SK-N-SH treated with all-trans-retinoic acid at 6 μM for 48 hours (cell line): ENCODE results near the gene FOXJ3.

ENCODE experiments used
- ATAC-seq: fragments of 200-7000 bp; cut with Tn5 transposase; 3 replicates; pipeline ENCODE4 v1.9.1; 2020; ENCODE audit warnings: mild to moderate bottlenecking, moderate library complexity
- ARNTL ChIP-seq: fragments of 450-650 bp; formaldehyde crosslinking; IDR thresholded peaks from 2 replicates; pipeline ENCODE4 v1.5.0; 2020; ENCODE audit warnings: low read depth, mild to moderate bottlenecking, moderate library complexity, borderline replicate concordance
- CSDC2 ChIP-seq: fragments of 250-450 bp; sonication (Bioruptor Pico); IDR thresholded peaks from 2 replicates; pipeline ENCODE4 v1.5.0; 2020; ENCODE audit warnings: mild to moderate bottlenecking, moderate library complexity
- ESRRG ChIP-seq: fragments of 250-450 bp; sonication (Bioruptor Pico); IDR thresholded peaks from 2 replicates; pipeline ENCODE4 v1.6.1; 2021; ENCODE audit warnings: mild to moderate bottlenecking
- GLIS3 ChIP-seq: fragments of 250-450 bp; sonication (Bioruptor Pico); IDR thresholded peaks from 2 replicates; pipeline ENCODE4 v1.5.0; 2020; ENCODE audit warnings: mild to moderate bottlenecking, moderate library complexity
- ISL1 ChIP-seq: fragments of 250-450 bp; sonication (Bioruptor Pico); IDR thresholded peaks from 2 replicates; pipeline ENCODE4 v2.1.2; 2022; ENCODE audit warnings: mild to moderate bottlenecking, moderate library complexity
- OSR1 ChIP-seq: fragments of 250-450 bp; sonication (Bioruptor Pico); IDR thresholded peaks from 2 replicates; pipeline ENCODE4 v1.8.0; 2022; ENCODE audit warnings: moderate library complexity, mild to moderate bottlenecking, inconsistent platforms
- PPARA ChIP-seq: fragments of 250-450 bp; sonication (Bioruptor Pico); IDR thresholded peaks from 2 replicates; pipeline ENCODE4 v1.5.0; 2020; ENCODE audit warnings: mild to moderate bottlenecking, borderline replicate concordance
- TCF4 ChIP-seq: fragments of 250-450 bp; sonication (Bioruptor Pico); IDR thresholded peaks from 2 replicates; pipeline ENCODE4 v1.8.0; 2021; ENCODE audit warnings: mild to moderate bottlenecking, moderate library complexity, borderline replicate concordance
- TOX ChIP-seq: fragments of 250-450 bp; sonication (Bioruptor Pico); IDR thresholded peaks from 2 replicates; pipeline ENCODE4 v1.8.0; 2021; ENCODE audit warnings: mild to moderate bottlenecking, moderate library complexity, borderline replicate concordance
- ZFP3 ChIP-seq: fragments of 250-450 bp; sonication (Bioruptor Pico); IDR thresholded peaks from 2 replicates; pipeline ENCODE4 v1.5.0; 2020; ENCODE audit warnings: mild to moderate bottlenecking, moderate library complexity
- ZNF565 ChIP-seq: fragments of 450-650 bp; formaldehyde crosslinking; conservative IDR thresholded peaks from 2 replicates; pipeline ENCODE4 v1.5.0; 2020; ENCODE audit warnings: low read depth, mild to moderate bottlenecking, moderate library complexity
- ZNF8 ChIP-seq: fragments of 450-650 bp; formaldehyde crosslinking; IDR thresholded peaks from 2 replicates; pipeline ENCODE4 v1.5.0; 2020; ENCODE audit warnings: mild to moderate bottlenecking, moderate library complexity
- TF ChIP-seq, protein P1 (sequence below): fragments of 250-450 bp; sonication (Bioruptor Pico); IDR thresholded peaks from 2 replicates; pipeline ENCODE4 v1.8.0; 2020; ENCODE audit warnings: mild to moderate bottlenecking, moderate library complexity, borderline replicate concordance
- TF ChIP-seq, protein P2 (sequence below): fragments of 250-450 bp; sonication (Bioruptor Pico); IDR thresholded peaks from 2 replicates; pipeline ENCODE4 v1.5.1; 2020; ENCODE audit warnings: low read depth, mild to moderate bottlenecking, moderate library complexity
- TF ChIP-seq, protein P3 (sequence below): fragments of 250-450 bp; sonication (Bioruptor Pico); IDR thresholded peaks from 2 replicates; pipeline ENCODE4 v1.8.0; 2021; ENCODE audit warnings: low read depth, mild to moderate bottlenecking, moderate library complexity, borderline replicate concordance
- TF ChIP-seq, protein P4 (sequence below): fragments of 250-450 bp; sonication (Bioruptor Pico); IDR thresholded peaks from 2 replicates; pipeline ENCODE4 v1.5.0; 2020; ENCODE audit warnings: mild to moderate bottlenecking, moderate library complexity
- TF ChIP-seq, protein P5 (sequence below): fragments of 250-450 bp; sonication (Bioruptor Pico); IDR thresholded peaks from 2 replicates; pipeline ENCODE4 v1.5.1; 2021; ENCODE audit warnings: mild to moderate bottlenecking, moderate library complexity

FOXJ3 gene

DNA sequence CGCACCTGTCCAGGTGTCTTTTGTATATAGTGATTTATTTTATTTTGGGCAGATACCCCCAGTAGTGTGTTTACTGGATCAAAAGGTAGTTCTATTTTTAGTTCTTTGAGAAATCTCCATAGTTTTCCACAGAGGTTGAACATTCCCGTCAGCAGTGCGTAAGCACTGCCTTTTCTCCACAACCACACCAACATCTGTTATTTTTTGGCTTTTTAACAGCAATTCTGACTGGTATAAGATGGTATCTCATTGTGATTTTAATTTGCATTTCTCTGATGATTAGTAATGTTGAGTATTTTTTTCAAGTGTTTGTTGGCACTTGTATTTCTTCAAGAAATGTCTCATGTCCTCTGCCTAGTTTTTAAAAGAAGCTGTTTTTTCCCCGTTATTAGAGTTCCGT is 39.2 kb downstream of the FOXJ3 start:
- no peak for ATAC-seq

DNA sequence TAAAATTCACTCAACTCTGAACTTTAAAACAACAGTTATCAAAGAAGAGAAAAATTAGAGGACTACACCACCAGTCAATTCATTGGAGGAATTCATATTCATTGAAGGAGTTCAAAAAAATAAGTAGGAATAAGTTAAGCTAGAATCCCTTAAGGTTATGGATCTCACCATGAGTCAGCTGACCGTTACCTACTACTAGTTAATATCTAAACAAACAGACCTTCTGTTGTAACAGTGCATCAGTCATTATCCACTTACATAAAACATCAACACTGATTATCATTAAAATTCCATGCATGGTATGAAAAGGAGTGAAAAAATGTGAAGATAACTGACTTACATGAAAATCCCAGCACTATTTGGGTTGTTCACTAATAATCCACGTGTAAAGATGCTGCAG is 44.9 kb downstream of the FOXJ3 start:
- no peak for TF ChIP-seq TCF4 (CRISPR knock-in tag)
- no peak for TF ChIP-seq OSR1
- no peak for TF ChIP-seq ZFP3 (CRISPR knock-in tag)
- no peak for TF ChIP-seq CSDC2
- TF ChIP-seq, protein P1, sequence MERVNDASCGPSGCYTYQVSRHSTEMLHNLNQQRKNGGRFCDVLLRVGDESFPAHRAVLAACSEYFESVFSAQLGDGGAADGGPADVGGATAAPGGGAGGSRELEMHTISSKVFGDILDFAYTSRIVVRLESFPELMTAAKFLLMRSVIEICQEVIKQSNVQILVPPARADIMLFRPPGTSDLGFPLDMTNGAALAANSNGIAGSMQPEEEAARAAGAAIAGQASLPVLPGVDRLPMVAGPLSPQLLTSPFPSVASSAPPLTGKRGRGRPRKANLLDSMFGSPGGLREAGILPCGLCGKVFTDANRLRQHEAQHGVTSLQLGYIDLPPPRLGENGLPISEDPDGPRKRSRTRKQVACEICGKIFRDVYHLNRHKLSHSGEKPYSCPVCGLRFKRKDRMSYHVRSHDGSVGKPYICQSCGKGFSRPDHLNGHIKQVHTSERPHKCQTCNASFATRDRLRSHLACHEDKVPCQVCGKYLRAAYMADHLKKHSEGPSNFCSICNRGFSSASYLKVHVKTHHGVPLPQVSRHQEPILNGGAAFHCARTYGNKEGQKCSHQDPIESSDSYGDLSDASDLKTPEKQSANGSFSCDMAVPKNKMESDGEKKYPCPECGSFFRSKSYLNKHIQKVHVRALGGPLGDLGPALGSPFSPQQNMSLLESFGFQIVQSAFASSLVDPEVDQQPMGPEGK (CRISPR knock-in tag) = no peak
- no peak for TF ChIP-seq ISL1 (CRISPR knock-in tag)
- TF ChIP-seq ESRRG (CRISPR knock-in tag) = no peak
- TF ChIP-seq, protein P2, sequence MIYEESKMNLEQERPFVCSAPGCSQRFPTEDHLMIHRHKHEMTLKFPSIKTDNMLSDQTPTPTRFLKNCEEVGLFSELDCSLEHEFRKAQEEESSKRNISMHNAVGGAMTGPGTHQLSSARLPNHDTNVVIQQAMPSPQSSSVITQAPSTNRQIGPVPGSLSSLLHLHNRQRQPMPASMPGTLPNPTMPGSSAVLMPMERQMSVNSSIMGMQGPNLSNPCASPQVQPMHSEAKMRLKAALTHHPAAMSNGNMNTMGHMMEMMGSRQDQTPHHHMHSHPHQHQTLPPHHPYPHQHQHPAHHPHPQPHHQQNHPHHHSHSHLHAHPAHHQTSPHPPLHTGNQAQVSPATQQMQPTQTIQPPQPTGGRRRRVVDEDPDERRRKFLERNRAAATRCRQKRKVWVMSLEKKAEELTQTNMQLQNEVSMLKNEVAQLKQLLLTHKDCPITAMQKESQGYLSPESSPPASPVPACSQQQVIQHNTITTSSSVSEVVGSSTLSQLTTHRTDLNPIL (CRISPR knock-in tag) = no peak
- TF ChIP-seq, protein P3, sequence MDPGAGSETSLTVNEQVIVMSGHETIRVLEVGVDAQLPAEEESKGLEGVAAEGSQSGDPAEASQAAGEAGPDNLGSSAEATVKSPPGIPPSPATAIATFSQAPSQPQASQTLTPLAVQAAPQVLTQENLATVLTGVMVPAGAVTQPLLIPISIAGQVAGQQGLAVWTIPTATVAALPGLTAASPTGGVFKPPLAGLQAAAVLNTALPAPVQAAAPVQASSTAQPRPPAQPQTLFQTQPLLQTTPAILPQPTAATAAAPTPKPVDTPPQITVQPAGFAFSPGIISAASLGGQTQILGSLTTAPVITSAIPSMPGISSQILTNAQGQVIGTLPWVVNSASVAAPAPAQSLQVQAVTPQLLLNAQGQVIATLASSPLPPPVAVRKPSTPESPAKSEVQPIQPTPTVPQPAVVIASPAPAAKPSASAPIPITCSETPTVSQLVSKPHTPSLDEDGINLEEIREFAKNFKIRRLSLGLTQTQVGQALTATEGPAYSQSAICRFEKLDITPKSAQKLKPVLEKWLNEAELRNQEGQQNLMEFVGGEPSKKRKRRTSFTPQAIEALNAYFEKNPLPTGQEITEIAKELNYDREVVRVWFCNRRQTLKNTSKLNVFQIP (CRISPR knock-in tag) = no peak
- TF ChIP-seq GLIS3 = no peak
- TF ChIP-seq, protein P4, sequence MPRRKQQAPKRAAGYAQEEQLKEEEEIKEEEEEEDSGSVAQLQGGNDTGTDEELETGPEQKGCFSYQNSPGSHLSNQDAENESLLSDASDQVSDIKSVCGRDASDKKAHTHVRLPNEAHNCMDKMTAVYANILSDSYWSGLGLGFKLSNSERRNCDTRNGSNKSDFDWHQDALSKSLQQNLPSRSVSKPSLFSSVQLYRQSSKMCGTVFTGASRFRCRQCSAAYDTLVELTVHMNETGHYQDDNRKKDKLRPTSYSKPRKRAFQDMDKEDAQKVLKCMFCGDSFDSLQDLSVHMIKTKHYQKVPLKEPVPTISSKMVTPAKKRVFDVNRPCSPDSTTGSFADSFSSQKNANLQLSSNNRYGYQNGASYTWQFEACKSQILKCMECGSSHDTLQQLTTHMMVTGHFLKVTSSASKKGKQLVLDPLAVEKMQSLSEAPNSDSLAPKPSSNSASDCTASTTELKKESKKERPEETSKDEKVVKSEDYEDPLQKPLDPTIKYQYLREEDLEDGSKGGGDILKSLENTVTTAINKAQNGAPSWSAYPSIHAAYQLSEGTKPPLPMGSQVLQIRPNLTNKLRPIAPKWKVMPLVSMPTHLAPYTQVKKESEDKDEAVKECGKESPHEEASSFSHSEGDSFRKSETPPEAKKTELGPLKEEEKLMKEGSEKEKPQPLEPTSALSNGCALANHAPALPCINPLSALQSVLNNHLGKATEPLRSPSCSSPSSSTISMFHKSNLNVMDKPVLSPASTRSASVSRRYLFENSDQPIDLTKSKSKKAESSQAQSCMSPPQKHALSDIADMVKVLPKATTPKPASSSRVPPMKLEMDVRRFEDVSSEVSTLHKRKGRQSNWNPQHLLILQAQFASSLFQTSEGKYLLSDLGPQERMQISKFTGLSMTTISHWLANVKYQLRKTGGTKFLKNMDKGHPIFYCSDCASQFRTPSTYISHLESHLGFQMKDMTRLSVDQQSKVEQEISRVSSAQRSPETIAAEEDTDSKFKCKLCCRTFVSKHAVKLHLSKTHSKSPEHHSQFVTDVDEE (CRISPR knock-in tag) = no peak
- TF ChIP-seq PPARA = no peak
- ATAC-seq = no peak

More for the DNA sequence above, 39.2 kb downstream of the FOXJ3 start:
- TF ChIP-seq OSR1 (no peak), ZNF8 (no peak), TOX (CRISPR knock-in tag) (no peak), ISL1 (CRISPR knock-in tag) (no peak), ARNTL (CRISPR knock-in tag) (no peak), ZNF565 (CRISPR knock-in tag) (no peak)
- TF ChIP-seq, protein P1 (CRISPR knock-in tag) = no peak
- TF ChIP-seq, protein P2 (CRISPR knock-in tag) = no peak
- TF ChIP-seq, protein P5, sequence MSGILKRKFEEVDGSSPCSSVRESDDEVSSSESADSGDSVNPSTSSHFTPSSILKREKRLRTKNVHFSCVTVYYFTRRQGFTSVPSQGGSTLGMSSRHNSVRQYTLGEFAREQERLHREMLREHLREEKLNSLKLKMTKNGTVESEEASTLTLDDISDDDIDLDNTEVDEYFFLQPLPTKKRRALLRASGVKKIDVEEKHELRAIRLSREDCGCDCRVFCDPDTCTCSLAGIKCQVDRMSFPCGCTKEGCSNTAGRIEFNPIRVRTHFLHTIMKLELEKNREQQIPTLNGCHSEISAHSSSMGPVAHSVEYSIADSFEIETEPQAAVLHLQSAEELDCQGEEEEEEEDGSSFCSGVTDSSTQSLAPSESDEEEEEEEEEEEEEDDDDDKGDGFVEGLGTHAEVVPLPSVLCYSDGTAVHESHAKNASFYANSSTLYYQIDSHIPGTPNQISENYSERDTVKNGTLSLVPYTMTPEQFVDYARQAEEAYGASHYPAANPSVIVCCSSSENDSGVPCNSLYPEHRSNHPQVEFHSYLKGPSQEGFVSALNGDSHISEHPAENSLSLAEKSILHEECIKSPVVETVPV = no peak
- TF ChIP-seq, all 23 proteins: peak for 0
